Activated naive CD4-positive, alpha-beta T cell (primary cell): Measurements from ENCODE around the gene CHPF2.

Experiments
- DNase-seq, 4 experiments: peaks; one replicate each; lab custom pipeline; 2025; lab: John Stamatoyannopoulos, UW

Gene CHPF2

GRCh38 chr7:151264615-151265014, 32.3 kb downstream of the CHPF2 start:
- DNase-seq, result no peak

GRCh38 chr7:151265351-151265931, 33.2 kb downstream of the CHPF2 start:
- no peak for DNase-seq

GRCh38 chr7:151269511-151269910, 37.2 kb downstream of the CHPF2 start:
- no peak for DNase-seq

- DNase-seq, result no peak
Measured at GRCh38 chr7:151271699-151272355, 39.5 kb downstream of the CHPF2 start.

GRCh38 chr7:151272405-151272804, 40.1 kb downstream of the CHPF2 start:
- no peak for DNase-seq

GRCh38 chr7:151272877-151273276, 40.6 kb downstream of the CHPF2 start:
- no peak for DNase-seq

GRCh38 chr7:151273651-151274390, 41.5 kb downstream of the CHPF2 start:
- no peak for DNase-seq

GRCh38 chr7:151274396-151274795, 42.1 kb downstream of the CHPF2 start:
- DNase-seq, result no peak

GRCh38 chr7:151274936-151275812, 42.9 kb downstream of the CHPF2 start:
- no peak for DNase-seq

GRCh38 chr7:151275813-151276577, 43.7 kb downstream of the CHPF2 start:
- DNase-seq, result no peak

- peak in 2 of 4 experiments; percentile 25 to 45 for DNase-seq
Measured at GRCh38 chr7:151276666-151277590, 44.6 kb downstream of the CHPF2 start.

- no peak for DNase-seq
Measured at GRCh38 chr7:151277631-151278030, 45.3 kb downstream of the CHPF2 start.

- no peak for DNase-seq
Measured at GRCh38 chr7:151278949-151279348, 46.7 kb downstream of the CHPF2 start.

GRCh38 chr7:151279868-151280267, 47.6 kb downstream of the CHPF2 start:
- no peak for DNase-seq

- no peak for DNase-seq
Measured at GRCh38 chr7:151280388-151281019, 48.2 kb downstream of the CHPF2 start.

- no peak for DNase-seq
Measured at GRCh38 chr7:151281686-151282085, 49.4 kb downstream of the CHPF2 start.

- DNase-seq, result no peak
Measured at GRCh38 chr7:151282111-151282510, 49.8 kb downstream of the CHPF2 start.

- no peak for DNase-seq
Measured at GRCh38 chr7:151283302-151283701, 51.0 kb downstream of the CHPF2 start.

- no peak for DNase-seq
Measured at GRCh38 chr7:151286148-151286547, 53.9 kb downstream of the CHPF2 start.
